Colonic mucosa (tissue), 4 donors: ENCODE measurements around the gene SURF1. TPM values are rescaled to one million over a fixed set of nuclear protein-coding genes. Genes with fewer than 3 reads are reported as not detected.
"Not testable (repeated sequence)": the region's sequence is repeated elsewhere in the genome, so short reads cannot be mapped to it uniquely, and the experiment has no call there.

Experiments
- DNase-seq: peaks from one replicate; pipeline ENCODE4 v3.0.0-alpha.2; 2020
- H3K27ac ChIP-seq: fragments of 200-600 bp; one replicate; pipeline ENCODE4 v1.8.0; 2021
- H3K27me3 ChIP-seq: fragments of 200-600 bp; one replicate; pipeline ENCODE4 v1.8.0; 2021
- H3K36me3 ChIP-seq: fragments of 200-600 bp; one replicate; pipeline ENCODE4 v1.8.0; 2021
- H3K4me1 ChIP-seq: fragments of 200-600 bp; one replicate; pipeline ENCODE4 v1.8.0; 2021; ENCODE audit warnings: mild to moderate bottlenecking
- H3K4me3 ChIP-seq: fragments of 200-600 bp; one replicate; pipeline ENCODE4 v1.8.0; 2021
- H3K9ac ChIP-seq, 2 donors: one replicate each; pipeline ENCODE4 v1.7.0; 2013; ENCODE audit warnings: control low read depth in 2 of 2, low read depth in 2 of 2, low read length in 2 of 2
- H3K9me3 ChIP-seq: fragments of 200-600 bp; one replicate; pipeline ENCODE4 v1.8.0; 2021
- CTCF ChIP-seq: fragments of 200-600 bp; IDR thresholded peaks from one replicate; pipeline ENCODE4 v1.8.0; 2022; ENCODE audit warnings: antibody characterized with exemption, mild to moderate bottlenecking
- intact Hi-C: fragments of 100-400 bp; cut with DNase I; formaldehyde crosslinking; loops from one replicate; pipeline ENCODE4 v1.14.1; 2022
- total RNA-seq, 2 donors: library from RNA; stranded (reverse); fragmentation: NEBNext Ultra II Directional in 1 of 2; extraction: Animal tissue kit (Norgen Biotek cat#: 25700) in 1 of 2; gene quantifications; one replicate each; pipeline ENCODE4 v1.2.1, GENCODE V29; 2021
- donor health status: healthy.
- donor health status: DM: no; HTN: no; CAD: no.
- donor health status: DM: no; HTN: no; CAD: no.

The SURF1 gene
- total RNA-seq, 2 donors from 2014 or later, result 63.3 to 66.7 TPM

- Histone ChIP-seq H3K27me3 (no peaks in the 10 kb centered on the region), H3K4me3 (no peak overlapping the region), H3K4me1 (peaks cover 6% of the 10 kb centered on the region), H3K9ac (no peak overlapping the region), H3K27ac (no peak overlapping the region), H3K9me3 (no peaks in the 10 kb centered on the region), H3K36me3 (no peaks in the 10 kb centered on the region)
- no peak for DNase-seq
- TF ChIP-seq CTCF, result no peak
- intact Hi-C loops, result no loop called here
These were observed 21.5 kb upstream of the SURF1 start for GRCh38 chr9:133377721-133378216.

GRCh38 chr9:133377280-133377679 lies 21.0 kb upstream of the SURF1 start:
- H3K9ac ChIP-seq, DNase-seq, H3K27ac ChIP-seq, H3K4me3 ChIP-seq, H3K9me3 ChIP-seq, intact Hi-C loops, H3K36me3 ChIP-seq, H3K27me3 ChIP-seq: not testable (repeated sequence)
- peaks cover 11% of the 10 kb centered on the region for H3K4me1 ChIP-seq

- H3K9me3 ChIP-seq, result no peaks in the 10 kb centered on the region
- peak within 1 kb of the TSS; percentile 95 for H3K27ac ChIP-seq
- no peaks in the 10 kb centered on the region for H3K36me3 ChIP-seq
- DNase-seq, result peak; percentile 97
- peaks cover 15% of the 10 kb centered on the region for H3K4me1 ChIP-seq
- no peak for TF ChIP-seq CTCF
- intact Hi-C loops, result no loop called here
- H3K27me3 ChIP-seq, result no peaks in the 10 kb centered on the region
- H3K4me3 ChIP-seq, result peak within 1 kb of the TSS; percentile 73
- H3K9ac ChIP-seq, result peak within 1 kb of the TSS; percentile 94 to 98
These were observed 19.7 kb upstream of the SURF1 start, which contains the start of the genes STKLD1 and SURF4 for GRCh38 chr9:133375724-133376654. STKLD1 (plus strand) TSS chr9:133376366; CDS start chr9:133376474, 108 bp downstream. SURF4 (minus strand) TSS chr9:133376060; CDS start chr9:133375969, 91 bp downstream.

- H3K27me3 ChIP-seq, result no peaks in the 10 kb centered on the region
- no peaks in the 10 kb centered on the region for H3K9me3 ChIP-seq
- DNase-seq, result peak; percentile 73
- peak overlapping the region; percentile 95 for H3K27ac ChIP-seq
- H3K4me3 ChIP-seq, result peak overlapping the region; percentile 73
- H3K9ac ChIP-seq, result peak overlapping the region; percentile 94 to 98
- peaks cover 15% of the 10 kb centered on the region for H3K4me1 ChIP-seq
- H3K36me3 ChIP-seq, result no peaks in the 10 kb centered on the region
- no peak for TF ChIP-seq CTCF
- intact Hi-C loops, result no loop called here
These were observed 18.9 kb upstream of the SURF1 start for GRCh38 chr9:133375116-133375723.

GRCh38 chr9:133374612-133375115 lies 18.4 kb upstream of the SURF1 start:
- TF ChIP-seq CTCF, result no peak
- Histone ChIP-seq H3K27ac (peak overlapping the region; percentile 95), H3K4me3 (peak overlapping the region; percentile 73), H3K4me1 (peaks cover 18% of the 10 kb centered on the region), H3K36me3 (no peaks in the 10 kb centered on the region), H3K9me3 (no peaks in the 10 kb centered on the region), H3K27me3 (no peaks in the 10 kb centered on the region), H3K9ac (peak overlapping the region; percentile 94 to 98)
- intact Hi-C loops, result no loop called here
- DNase-seq, result no peak
